GM12875 (cell line): Measurements from ENCODE around the gene DVL1.
A peak's percentile ranks its signal among the peaks of the same experiment; 100 is the strongest.

Source experiments
- H3K4me3 ChIP-seq: one replicate; pipeline ENCODE4 v1.5.1; 2011; ENCODE audit warnings: low read depth, low read length, control low read depth
- TF ChIP-seq, protein P1 (sequence below): IDR thresholded peaks from 2 replicates; pipeline ENCODE4 v1.5.1; 2011; ENCODE audit warnings: low read depth, mild to moderate bottlenecking, control low read depth, inconsistent platforms, low read length, moderate library complexity, borderline replicate concordance; ENCODE audit not compliant: insufficient read depth

Gene DVL1

DNA sequence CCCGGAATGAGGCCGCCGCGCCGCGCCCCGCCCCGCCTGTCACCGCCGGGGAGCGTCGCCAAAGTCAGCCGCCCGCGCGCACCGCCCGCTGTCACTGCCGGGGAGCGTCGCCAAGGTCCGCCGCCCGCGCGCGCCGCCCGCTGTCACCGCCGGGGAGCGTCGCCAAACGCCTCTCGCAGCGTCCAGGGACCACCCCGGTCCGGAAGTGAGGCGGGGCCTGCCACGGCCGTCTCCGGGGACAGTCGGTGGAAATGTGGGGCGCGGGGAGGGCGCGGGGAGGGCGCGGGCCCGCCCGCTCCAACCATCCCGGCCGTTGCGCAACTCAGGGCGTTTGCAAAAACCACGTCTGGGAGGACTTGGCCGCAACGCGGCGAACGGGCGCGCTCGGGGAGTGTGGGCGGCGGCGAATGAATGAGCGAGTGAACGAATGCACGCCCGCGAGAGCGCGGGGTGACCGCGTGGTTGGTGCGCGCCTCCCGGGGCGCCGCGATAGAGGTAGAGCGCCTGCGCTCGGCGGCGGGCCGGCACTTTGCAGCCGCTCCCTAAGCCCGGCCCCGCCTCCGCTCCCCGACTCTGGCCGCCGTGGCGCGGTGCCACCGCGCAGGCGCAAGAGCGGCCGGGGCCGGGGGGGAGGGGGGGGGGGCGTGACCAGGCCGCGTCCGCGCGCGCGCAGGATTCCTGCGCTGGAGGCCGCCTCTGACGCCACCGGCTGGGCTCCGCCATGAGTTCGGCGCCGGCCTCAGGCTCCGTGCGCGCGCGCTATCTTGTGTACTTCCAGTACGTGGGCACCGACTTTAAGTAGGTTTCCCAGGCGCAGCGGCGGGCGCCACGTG is 41.1 kb downstream of the DVL1 start, which contains the start of the genes ACAP3 and PUSL1:
Gene ACAP3, minus strand, starts transcription at position 8 of the 833 bp plus-strand sequence. CDS start 115 bp downstream, outside the sequence.
Gene PUSL1, plus strand, starts transcription at position 675 of the 833 bp plus-strand sequence. Its CDS starts 47 bp downstream, at position 722.
- TF ChIP-seq, protein P1, sequence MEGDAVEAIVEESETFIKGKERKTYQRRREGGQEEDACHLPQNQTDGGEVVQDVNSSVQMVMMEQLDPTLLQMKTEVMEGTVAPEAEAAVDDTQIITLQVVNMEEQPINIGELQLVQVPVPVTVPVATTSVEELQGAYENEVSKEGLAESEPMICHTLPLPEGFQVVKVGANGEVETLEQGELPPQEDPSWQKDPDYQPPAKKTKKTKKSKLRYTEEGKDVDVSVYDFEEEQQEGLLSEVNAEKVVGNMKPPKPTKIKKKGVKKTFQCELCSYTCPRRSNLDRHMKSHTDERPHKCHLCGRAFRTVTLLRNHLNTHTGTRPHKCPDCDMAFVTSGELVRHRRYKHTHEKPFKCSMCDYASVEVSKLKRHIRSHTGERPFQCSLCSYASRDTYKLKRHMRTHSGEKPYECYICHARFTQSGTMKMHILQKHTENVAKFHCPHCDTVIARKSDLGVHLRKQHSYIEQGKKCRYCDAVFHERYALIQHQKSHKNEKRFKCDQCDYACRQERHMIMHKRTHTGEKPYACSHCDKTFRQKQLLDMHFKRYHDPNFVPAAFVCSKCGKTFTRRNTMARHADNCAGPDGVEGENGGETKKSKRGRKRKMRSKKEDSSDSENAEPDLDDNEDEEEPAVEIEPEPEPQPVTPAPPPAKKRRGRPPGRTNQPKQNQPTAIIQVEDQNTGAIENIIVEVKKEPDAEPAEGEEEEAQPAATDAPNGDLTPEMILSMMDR = no peak
- H3K4me3 ChIP-seq = peak within 1 kb of the TSS; percentile 92

DNA sequence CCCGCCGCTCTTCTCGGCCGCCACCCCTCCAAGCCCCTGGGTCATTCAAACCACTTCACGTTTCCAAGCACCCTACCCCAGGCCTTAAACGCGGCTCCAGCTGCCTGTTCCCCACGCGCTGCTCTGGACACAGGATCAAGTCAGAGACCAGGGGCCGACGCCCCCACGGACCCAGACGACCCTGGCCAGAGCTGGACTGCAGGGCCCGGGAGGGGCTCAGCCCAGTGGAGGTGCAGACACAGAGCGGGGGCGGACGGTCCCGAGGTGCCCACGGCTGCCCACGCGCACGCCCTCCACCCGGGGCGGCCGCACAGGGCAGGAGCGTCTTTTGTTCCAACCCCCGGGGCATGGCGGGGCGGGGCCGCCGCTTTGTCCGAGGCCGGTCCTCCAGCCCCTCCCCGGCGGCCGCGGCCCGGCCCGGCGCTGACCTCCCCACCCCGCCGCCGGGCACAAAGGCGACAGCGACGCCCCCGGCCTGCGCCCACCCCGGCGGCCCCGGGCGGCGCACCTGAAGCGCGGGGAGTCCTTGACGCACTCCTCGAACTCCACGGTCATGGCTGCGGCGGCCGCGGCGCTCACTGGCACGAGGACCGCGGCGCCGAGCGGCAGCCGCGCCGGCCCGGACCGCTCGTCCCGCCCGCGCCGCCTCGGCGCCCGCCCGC is 41.8 kb downstream of the DVL1 start:
- H3K4me3 ChIP-seq = peak overlapping the region; percentile 83
- TF ChIP-seq, protein P1 = no peak

DNA sequence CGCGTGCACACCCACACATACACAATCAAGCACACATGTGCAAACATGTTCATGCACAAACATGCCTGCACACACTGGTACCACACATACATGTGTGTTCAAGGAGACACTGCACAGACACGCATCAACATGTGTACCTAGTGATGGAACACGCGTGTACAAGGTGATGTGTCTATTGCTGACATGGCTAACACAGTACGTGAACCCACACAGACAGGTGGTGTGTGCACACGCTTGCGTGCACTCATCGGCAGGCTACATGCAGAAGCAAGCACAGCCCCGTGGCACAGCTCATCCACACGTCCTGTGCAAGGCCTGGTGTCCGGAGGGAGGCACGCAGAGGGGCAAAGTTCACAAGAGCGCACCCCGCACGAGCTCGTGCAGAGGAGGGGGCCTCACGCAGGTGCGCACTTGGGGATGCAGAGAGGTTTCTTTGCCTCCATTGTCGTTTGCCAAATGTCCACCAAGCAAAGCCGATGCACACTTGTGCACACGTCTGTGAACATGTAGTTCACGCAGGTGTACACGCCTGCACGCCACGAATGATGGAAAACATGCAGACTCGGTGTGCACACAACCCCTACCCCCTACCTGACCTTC is 42.5 kb downstream of the DVL1 start:
- H3K4me3 ChIP-seq = peak overlapping the region; percentile 83
- TF ChIP-seq, protein P1 = no peak

DNA sequence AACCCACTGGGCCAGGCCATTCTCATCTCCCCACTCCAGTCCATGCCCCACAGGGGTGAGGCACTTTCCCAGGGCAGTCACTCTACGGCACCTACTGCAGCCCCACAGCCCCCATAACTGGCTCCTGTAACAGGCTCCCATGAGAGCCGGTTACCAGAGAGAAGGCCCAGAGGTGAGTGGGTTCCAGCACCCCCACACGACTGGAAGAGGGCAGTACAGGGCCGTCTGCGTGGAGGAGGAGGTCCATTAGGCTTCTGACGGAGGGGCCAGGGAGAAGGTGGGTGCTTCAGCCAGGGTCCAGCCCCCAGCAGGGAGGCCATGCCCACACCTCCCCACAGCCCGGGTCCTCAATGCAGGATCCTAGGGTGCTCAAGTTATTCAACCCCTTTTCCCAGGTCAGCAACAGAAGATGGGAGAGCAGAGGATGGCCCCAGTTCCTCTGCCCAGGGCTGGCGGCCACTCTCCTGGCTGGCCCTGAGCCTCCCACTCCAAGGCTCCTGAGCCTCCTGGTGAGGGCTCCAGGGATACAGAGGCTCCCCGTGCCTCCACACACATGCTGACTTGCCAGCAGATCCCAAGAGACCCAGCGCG is 43.1 kb downstream of the DVL1 start:
- TF ChIP-seq, protein P1 = peak; percentile 37; the same call in 1 of the 2 replicates
- H3K4me3 ChIP-seq = peak overlapping the region; percentile 41

DNA sequence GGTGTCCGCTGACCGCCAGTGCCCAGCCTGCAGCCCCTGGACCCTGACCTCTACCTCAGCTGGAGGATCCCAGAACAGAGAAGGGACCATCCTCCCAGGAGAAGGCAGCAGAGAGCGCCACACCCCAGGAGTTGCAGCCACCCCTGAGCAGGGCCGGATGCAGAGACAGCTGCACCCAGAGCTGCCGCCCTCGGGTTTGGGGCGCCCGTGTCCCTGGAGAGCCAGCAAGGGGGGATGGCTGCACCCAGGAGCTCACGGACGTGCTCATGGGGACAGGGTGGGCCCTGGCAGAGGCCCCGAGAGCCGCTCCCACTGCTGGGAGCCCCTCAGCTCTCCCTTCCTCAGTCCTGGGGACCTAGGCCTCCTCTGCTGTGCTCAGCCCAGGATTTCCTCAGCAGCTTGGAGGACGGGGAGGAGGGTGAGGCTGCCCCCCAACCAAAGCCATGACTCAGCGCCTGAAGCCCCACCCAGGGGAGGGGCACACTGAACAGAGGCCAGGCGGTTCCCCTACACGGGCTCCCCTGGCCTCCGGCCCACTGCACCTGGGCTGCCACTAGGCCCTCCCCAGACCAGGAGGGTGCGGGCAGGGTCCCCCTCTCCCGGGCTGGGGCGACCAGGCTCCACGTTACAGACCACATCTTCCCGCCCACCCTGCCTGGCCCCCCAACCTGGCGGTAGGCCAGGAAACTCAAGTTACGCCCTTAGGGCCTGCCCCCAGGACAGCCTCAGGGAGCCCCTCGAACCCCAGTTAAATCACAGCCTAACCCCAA is 43.7 kb downstream of the DVL1 start:
- TF ChIP-seq, protein P1 = peak; percentile 39
- peak overlapping the region; percentile 41 for H3K4me3 ChIP-seq
